Astrocyte (in vitro differentiated cells and primary cell): ENCODE results near the gene HECTD4. TPM values are rescaled to one million over a fixed set of nuclear protein-coding genes. Genes with fewer than 3 reads are reported as not detected.

ENCODE experiments used
- DNase-seq: peaks from one replicate; pipeline ENCODE4 v3.0.0-alpha.2; 2010; ENCODE audit warnings: low read depth
- FAIRE-seq: peaks from 2 replicates; lab custom pipeline; 2011; peaks lifted over from hg19 to GRCh38; lab: Jason Lieb, UNC
- H2AFZ ChIP-seq: 2 replicates; pipeline ENCODE4 v1.6.0; 2012; ENCODE audit warnings: low read depth, low read length, inconsistent platforms
- H3K27ac ChIP-seq: 2 replicates; pipeline ENCODE4 v1.5.1; 2011; ENCODE audit warnings: low read depth, low read length, inconsistent platforms
- H3K27me3 ChIP-seq: 2 replicates; pipeline ENCODE4 v1.6.0; 2011; ENCODE audit warnings: low read length, inconsistent platforms; ENCODE audit not compliant: insufficient read depth
- H3K36me3 ChIP-seq: 2 replicates; pipeline ENCODE4 v1.5.1; 2011; ENCODE audit warnings: low read length, inconsistent platforms; ENCODE audit not compliant: insufficient read depth
- H3K4me1 ChIP-seq: 2 replicates; pipeline ENCODE4 v1.5.1; 2011; ENCODE audit warnings: low read length, inconsistent platforms; ENCODE audit not compliant: insufficient read depth
- H3K4me2 ChIP-seq: 2 replicates; pipeline ENCODE4 v1.6.0; 2012; ENCODE audit warnings: low read length, inconsistent platforms
- H3K4me3 ChIP-seq: 2 replicates; pipeline ENCODE4 v1.5.1; 2011; ENCODE audit warnings: low read depth, mild to moderate bottlenecking, low read length, inconsistent platforms; ENCODE audit not compliant: insufficient read depth
- H3K79me2 ChIP-seq: 2 replicates; pipeline ENCODE4 v1.6.0; 2012; ENCODE audit warnings: mild to moderate bottlenecking, low read length, inconsistent platforms; ENCODE audit not compliant: insufficient read depth
- H3K9ac ChIP-seq: 2 replicates; pipeline ENCODE4 v1.6.0; 2012; ENCODE audit warnings: mild to moderate bottlenecking, low read length, inconsistent platforms
- H3K9me3 ChIP-seq: 2 replicates; pipeline ENCODE4 v1.5.1; 2012; ENCODE audit warnings: low read depth, mild to moderate bottlenecking, low read length, inconsistent platforms; ENCODE audit not compliant: insufficient read depth
- H4K20me1 ChIP-seq: 2 replicates; pipeline ENCODE4 v1.6.0; 2012; ENCODE audit warnings: low read length, inconsistent platforms; ENCODE audit not compliant: insufficient read depth
- H3K27ac Mint-ChIP-seq: one replicate; pipeline ENCODE4 v1.8.0; 2021; ENCODE audit warnings: mild to moderate bottlenecking, mixed read lengths; ENCODE audit not compliant: unreplicated experiment
- H3K27me3 Mint-ChIP-seq: one replicate; pipeline ENCODE4 v1.8.0; 2021; ENCODE audit warnings: low read depth, mixed read lengths; ENCODE audit not compliant: unreplicated experiment
- H3K36me3 Mint-ChIP-seq: one replicate; pipeline ENCODE4 v1.8.0; 2021; ENCODE audit warnings: low read depth, mixed read lengths; ENCODE audit not compliant: unreplicated experiment
- H3K4me1 Mint-ChIP-seq: one replicate; pipeline ENCODE4 v1.8.0; 2021; ENCODE audit warnings: low read depth, mixed read lengths; ENCODE audit not compliant: unreplicated experiment
- H3K4me3 Mint-ChIP-seq: one replicate; pipeline ENCODE4 v1.8.0; 2021; ENCODE audit warnings: mild to moderate bottlenecking, moderate library complexity, mixed read lengths; ENCODE audit not compliant: unreplicated experiment
- H3K9me3 Mint-ChIP-seq: one replicate; pipeline ENCODE4 v1.8.0; 2021; ENCODE audit warnings: mild to moderate bottlenecking, mixed read lengths; ENCODE audit not compliant: unreplicated experiment
- EZH2 ChIP-seq: IDR thresholded peaks from 2 replicates; pipeline ENCODE4 v1.6.1; 2012; ENCODE audit warnings: mild to moderate bottlenecking, low read length, inconsistent platforms; ENCODE audit not compliant: insufficient read depth
- total RNA-seq: library from RNA; stranded (reverse); gene quantifications from 2 replicates; pipeline ENCODE4 v1.2.1, GENCODE V29; 2021
- TF ChIP-seq, protein P1 (sequence below): IDR thresholded peaks from 2 replicates; pipeline ENCODE4 v1.5.1; 2011; ENCODE audit warnings: low read depth, mild to moderate bottlenecking, inconsistent platforms, low read length, moderate library complexity; ENCODE audit not compliant: insufficient read depth

The HECTD4 gene
- total RNA-seq, 1 donor from 2014 or later = 38.9 TPM

DNA sequence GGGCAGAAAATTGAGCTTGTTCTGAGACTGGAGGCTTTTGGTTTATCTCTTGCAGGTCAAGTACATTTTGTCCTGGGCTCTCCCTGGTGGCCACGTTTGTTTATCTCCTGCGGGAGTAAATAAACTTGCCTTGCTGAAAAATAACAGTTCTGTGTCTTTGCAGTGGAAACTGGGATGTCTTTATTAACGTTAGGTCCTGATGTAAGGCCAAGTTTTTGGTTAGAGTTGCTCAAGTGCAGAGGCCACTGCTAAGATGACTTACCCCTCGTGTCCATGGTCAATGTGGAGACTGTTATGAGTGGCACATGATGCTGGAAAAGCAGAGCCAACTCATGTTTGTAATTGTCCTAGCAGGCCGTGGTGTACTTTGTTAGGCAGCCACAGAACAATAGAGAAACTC, 40.3 kb upstream of the HECTD4 start:
- H3K4me3 ChIP-seq = no peak overlapping the region
- Mint-ChIP-seq H3K27me3 (no peaks in the 10 kb centered on the region), H3K36me3 (no peaks in the 10 kb centered on the region), H3K4me3 (no peak overlapping the region), H3K9me3 (no peaks in the 10 kb centered on the region), H3K27ac (no peak overlapping the region), H3K4me1 (peaks cover 19% of the 10 kb centered on the region)
- H3K9ac ChIP-seq = no peak overlapping the region
- TF ChIP-seq, protein P1, sequence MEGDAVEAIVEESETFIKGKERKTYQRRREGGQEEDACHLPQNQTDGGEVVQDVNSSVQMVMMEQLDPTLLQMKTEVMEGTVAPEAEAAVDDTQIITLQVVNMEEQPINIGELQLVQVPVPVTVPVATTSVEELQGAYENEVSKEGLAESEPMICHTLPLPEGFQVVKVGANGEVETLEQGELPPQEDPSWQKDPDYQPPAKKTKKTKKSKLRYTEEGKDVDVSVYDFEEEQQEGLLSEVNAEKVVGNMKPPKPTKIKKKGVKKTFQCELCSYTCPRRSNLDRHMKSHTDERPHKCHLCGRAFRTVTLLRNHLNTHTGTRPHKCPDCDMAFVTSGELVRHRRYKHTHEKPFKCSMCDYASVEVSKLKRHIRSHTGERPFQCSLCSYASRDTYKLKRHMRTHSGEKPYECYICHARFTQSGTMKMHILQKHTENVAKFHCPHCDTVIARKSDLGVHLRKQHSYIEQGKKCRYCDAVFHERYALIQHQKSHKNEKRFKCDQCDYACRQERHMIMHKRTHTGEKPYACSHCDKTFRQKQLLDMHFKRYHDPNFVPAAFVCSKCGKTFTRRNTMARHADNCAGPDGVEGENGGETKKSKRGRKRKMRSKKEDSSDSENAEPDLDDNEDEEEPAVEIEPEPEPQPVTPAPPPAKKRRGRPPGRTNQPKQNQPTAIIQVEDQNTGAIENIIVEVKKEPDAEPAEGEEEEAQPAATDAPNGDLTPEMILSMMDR = no peak
- no peak overlapping the region for H3K27ac ChIP-seq
- DNase-seq (no peak), FAIRE-seq (no peak)
- peaks cover 74% of the 10 kb centered on the region for H4K20me1 ChIP-seq
- peaks cover 7% of the 10 kb centered on the region for H3K4me1 ChIP-seq
- peaks cover 88% of the 10 kb centered on the region for H3K79me2 ChIP-seq
- no peaks in the 10 kb centered on the region for H3K36me3 ChIP-seq
- no peaks in the 10 kb centered on the region for H3K9me3 ChIP-seq
- H2AFZ ChIP-seq = no peak overlapping the region
- H3K4me2 ChIP-seq = no peak overlapping the region
- H3K27me3 ChIP-seq = no peaks in the 10 kb centered on the region

DNA sequence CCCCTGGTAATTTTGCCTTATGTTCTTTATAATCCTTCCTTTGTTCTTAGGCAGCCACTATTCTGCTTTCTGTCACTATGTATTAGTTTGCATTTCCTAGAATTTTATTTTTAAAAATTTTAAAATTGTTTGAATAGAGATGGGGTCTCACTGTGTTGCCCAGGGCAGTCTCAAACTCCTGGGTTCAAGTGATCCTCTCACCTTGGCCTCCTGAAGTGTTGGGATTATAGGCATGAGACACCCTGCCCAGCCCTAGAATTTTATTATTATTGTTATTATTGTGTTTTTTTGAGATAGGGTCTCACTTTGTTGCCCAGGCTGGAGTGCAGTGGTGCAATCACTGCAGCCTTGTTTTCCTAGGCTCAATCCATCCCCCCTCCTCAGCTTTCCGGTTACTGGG, 39.1 kb upstream of the HECTD4 start:
- Histone ChIP-seq H3K9ac (no peak overlapping the region), H2AFZ (no peak overlapping the region), H3K4me3 (no peak overlapping the region), H4K20me1 (peaks cover 66% of the 10 kb centered on the region), H3K79me2 (peaks cover 79% of the 10 kb centered on the region), H3K4me1 (peaks cover 7% of the 10 kb centered on the region), H3K36me3 (no peaks in the 10 kb centered on the region), H3K27ac (no peak overlapping the region), H3K4me2 (no peak overlapping the region), H3K27me3 (no peaks in the 10 kb centered on the region), H3K9me3 (no peaks in the 10 kb centered on the region)
- no peaks in the 10 kb centered on the region for H3K36me3 Mint-ChIP-seq
- DNase-seq (no peak), FAIRE-seq (no peak)
- no peaks in the 10 kb centered on the region for H3K27me3 Mint-ChIP-seq
- TF ChIP-seq, protein P1 = no peak
- no peak for TF ChIP-seq EZH2
- H3K4me3 Mint-ChIP-seq = peak overlapping the region; percentile 96
- H3K4me1 Mint-ChIP-seq = peaks cover 19% of the 10 kb centered on the region
- no peaks in the 10 kb centered on the region for H3K9me3 Mint-ChIP-seq
- no peak overlapping the region for H3K27ac Mint-ChIP-seq

DNA sequence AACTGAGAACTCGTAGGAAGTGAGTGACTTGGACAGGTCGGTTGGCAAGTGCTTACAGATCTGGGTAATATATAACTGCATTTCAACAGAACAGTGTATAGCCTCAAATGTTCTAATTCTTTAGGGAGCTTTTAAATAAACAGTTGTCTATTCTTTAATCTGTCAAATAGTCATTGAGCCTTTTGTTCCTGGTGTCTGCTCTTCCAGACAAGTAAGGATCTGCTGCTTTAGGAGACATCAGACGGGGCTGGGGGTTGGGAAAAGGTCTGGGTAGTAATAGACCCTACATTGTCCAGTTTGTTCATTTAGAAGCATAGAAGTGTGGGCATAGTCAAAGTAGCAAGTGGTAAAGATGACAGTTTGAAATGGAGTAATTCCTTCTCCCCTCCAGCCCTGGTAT, 38.5 kb upstream of the HECTD4 start:
- Histone ChIP-seq H4K20me1 (peaks cover 59% of the 10 kb centered on the region), H3K4me1 (peaks cover 7% of the 10 kb centered on the region), H3K27ac (no peak overlapping the region), H3K79me2 (peaks cover 73% of the 10 kb centered on the region), H3K9me3 (no peaks in the 10 kb centered on the region), H3K36me3 (no peaks in the 10 kb centered on the region), H3K27me3 (no peaks in the 10 kb centered on the region), H3K4me3 (no peak overlapping the region), H3K9ac (no peak overlapping the region), H3K4me2 (peak overlapping the region; percentile 16), H2AFZ (no peak overlapping the region)
- Mint-ChIP-seq H3K27ac (peak overlapping the region; percentile 99), H3K4me3 (peak overlapping the region; percentile 96), H3K27me3 (no peaks in the 10 kb centered on the region), H3K9me3 (no peaks in the 10 kb centered on the region), H3K36me3 (no peaks in the 10 kb centered on the region), H3K4me1 (peaks cover 19% of the 10 kb centered on the region)
- TF ChIP-seq, protein P1 = no peak
- TF ChIP-seq EZH2 = no peak
- DNase-seq (no peak), FAIRE-seq (no peak)
